NCI-H524 treated with DMSO at 0.1 percent for 48 hours (cell line): ENCODE data around the gene MT1A.

Source experiments
- DNase-seq: peaks from one replicate; lab custom pipeline; 2025; lab: John Stamatoyannopoulos, UW

The MT1A gene

GRCh38 chr16:56679078-56679730 lies 40.7 kb downstream of the MT1A start:
- no peak for DNase-seq

- DNase-seq: no peak
Observed at GRCh38 chr16:56679818-56680217, 41.4 kb downstream of the MT1A start.

GRCh38 chr16:56681939-56682702 lies 43.7 kb downstream of the MT1A start, which contains the start of gene MT1X:
MT1X (plus strand) TSS chr16:56682470; CDS start chr16:56682541, 71 bp downstream.
- DNase-seq: peak; percentile 40

- no peak for DNase-seq
Observed at GRCh38 chr16:56682703-56683397, 44.4 kb downstream of the MT1A start.

GRCh38 chr16:56683424-56684172 lies 45.1 kb downstream of the MT1A start:
- no peak for DNase-seq

- no peak for DNase-seq
Observed at GRCh38 chr16:56684256-56684925, 45.9 kb downstream of the MT1A start.

- no peak for DNase-seq
Observed at GRCh38 chr16:56684926-56685590, 46.6 kb downstream of the MT1A start.

- DNase-seq: no peak
Observed at GRCh38 chr16:56686758-56687157, 48.3 kb downstream of the MT1A start.

GRCh38 chr16:56688762-56689161 lies 50.3 kb downstream of the MT1A start:
- DNase-seq: no peak

GRCh38 chr16:56689171-56689570 lies 50.7 kb downstream of the MT1A start:
- DNase-seq: no peak
